Testis (tissue), 3 donors: Measurements from ENCODE around the gene ELK3. TPM values are rescaled to one million over a fixed set of nuclear protein-coding genes. Genes with fewer than 3 reads are reported as not detected.
"Not testable (repeated sequence)": the region's sequence is repeated elsewhere in the genome, so short reads cannot be mapped to it uniquely, and the experiment has no call there.

Experiments
- DNase-seq: peaks from one replicate; pipeline ENCODE4 v3.0.0-alpha.2; 2019
- H3K27ac ChIP-seq, 2 donors: fragments of 200-600 bp; sonication (generic); one replicate each; pipeline ENCODE4 v1.5.1; 2019
- H3K27me3 ChIP-seq: fragments of 200-600 bp; sonication (generic); one replicate; pipeline ENCODE4 v1.5.1; 2019
- H3K36me3 ChIP-seq: fragments of 200-600 bp; sonication (generic); one replicate; pipeline ENCODE4 v1.5.1; 2017; ENCODE audit warnings: low read depth; ENCODE audit errors: missing control alignments
- H3K4me1 ChIP-seq: fragments of 200-600 bp; sonication (generic); one replicate; pipeline ENCODE4 v1.5.1; 2019
- H3K4me3 ChIP-seq, 2 donors: fragments of 200-600 bp; sonication (generic); one replicate each; pipeline ENCODE4 v1.5.1; 2017 to 2019
- H3K9me3 ChIP-seq: fragments of 200-600 bp; sonication (generic); one replicate; pipeline ENCODE4 v1.5.1; 2017
- POLR2A ChIP-seq: fragments of 450-650 bp; IDR thresholded peaks from one replicate; pipeline ENCODE4 v1.6.1; 2017; ENCODE audit warnings: antibody characterized with exemption, mild to moderate bottlenecking, moderate library complexity
- WGBS, 2 donors: methylation state at CpG; one replicate each; pipeline ENCODE4 v1.1.5; 2018; 5-methylcytosine and 5-hydroxymethylcytosine counted together
- intact Hi-C: fragments of 100-400 bp; cut with DNase I; formaldehyde crosslinking; loops from one replicate; pipeline ENCODE4 v1.15.1; 2023; ENCODE audit warnings: low total_unique reads
- polyA plus RNA-seq: library from polyadenylated mRNA; stranded (reverse); fragments of 350-450 nt; fragmentation: Illumina TruSeq; extraction: RNeasy Lipid Tissue Mini Kit (QIAGEN cat#74804); gene quantifications from one replicate; pipeline ENCODE4 v1.2.3, GENCODE V29; 2014; ENCODE audit warnings: low read depth, low replicate concordance; ENCODE audit not compliant: insufficient read depth
- total RNA-seq, 2 donors: library from RNA; depleted of rRNA; stranded (reverse); fragments of >200 nt; gene quantifications; one replicate each; pipeline ENCODE4 v1.2.3, GENCODE V29; 2016
- TF ChIP-seq, protein P1 (sequence below), 3 experiments: fragments of 450-650 bp in 2 of 3; fragments of 200-600 bp in 1 of 3; sonication (generic) in 1 of 3; IDR thresholded peaks; one replicate each; pipeline ENCODE4 v1.5.1; 2016 to 2019; ENCODE audit warnings: antibody characterized with exemption in 3 of 3, mild to moderate bottlenecking in 2 of 3, moderate library complexity in 1 of 3

ELK3 gene
- total and polyA plus RNA-seq, 3 donors from 2014 or later = 11.3 to 17.1 (median 15.4) TPM

DNA sequence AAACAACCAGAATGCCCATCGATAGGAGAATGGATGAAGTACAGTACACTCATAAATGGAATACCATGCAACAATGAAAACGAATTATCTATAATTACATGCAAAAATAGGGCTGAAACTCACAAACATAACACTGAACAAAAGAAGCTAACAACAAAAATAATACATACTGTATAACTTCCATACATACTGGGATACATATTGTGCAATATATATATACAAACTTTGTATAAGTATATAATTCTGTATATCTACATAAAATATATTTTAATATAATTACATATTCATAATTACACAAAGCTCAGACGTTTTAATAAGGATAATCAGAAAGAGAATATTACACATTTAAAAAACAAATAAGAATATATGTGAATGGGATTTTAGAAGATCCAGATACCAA, 115.9 kb downstream of the ELK3 start:
- no peaks in the 10 kb centered on the region for H3K36me3 ChIP-seq
- H3K27ac ChIP-seq = no peak overlapping the region
- TF ChIP-seq, protein P1, sequence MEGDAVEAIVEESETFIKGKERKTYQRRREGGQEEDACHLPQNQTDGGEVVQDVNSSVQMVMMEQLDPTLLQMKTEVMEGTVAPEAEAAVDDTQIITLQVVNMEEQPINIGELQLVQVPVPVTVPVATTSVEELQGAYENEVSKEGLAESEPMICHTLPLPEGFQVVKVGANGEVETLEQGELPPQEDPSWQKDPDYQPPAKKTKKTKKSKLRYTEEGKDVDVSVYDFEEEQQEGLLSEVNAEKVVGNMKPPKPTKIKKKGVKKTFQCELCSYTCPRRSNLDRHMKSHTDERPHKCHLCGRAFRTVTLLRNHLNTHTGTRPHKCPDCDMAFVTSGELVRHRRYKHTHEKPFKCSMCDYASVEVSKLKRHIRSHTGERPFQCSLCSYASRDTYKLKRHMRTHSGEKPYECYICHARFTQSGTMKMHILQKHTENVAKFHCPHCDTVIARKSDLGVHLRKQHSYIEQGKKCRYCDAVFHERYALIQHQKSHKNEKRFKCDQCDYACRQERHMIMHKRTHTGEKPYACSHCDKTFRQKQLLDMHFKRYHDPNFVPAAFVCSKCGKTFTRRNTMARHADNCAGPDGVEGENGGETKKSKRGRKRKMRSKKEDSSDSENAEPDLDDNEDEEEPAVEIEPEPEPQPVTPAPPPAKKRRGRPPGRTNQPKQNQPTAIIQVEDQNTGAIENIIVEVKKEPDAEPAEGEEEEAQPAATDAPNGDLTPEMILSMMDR (IDR thresholded peaks at IDR 0.05) = no peak
- TF ChIP-seq POLR2A = no peak
- WGBS, 2 donors = 85 to 93% methylated on average over 3 of the region's 3 CpGs
- intact Hi-C loops = no loop called here
- DNase-seq = no peak
- H3K4me1 ChIP-seq = peaks cover 5% of the 10 kb centered on the region
- H3K9me3 ChIP-seq = no peaks in the 10 kb centered on the region
- H3K4me3 ChIP-seq = no peak overlapping the region
- no peaks in the 10 kb centered on the region for H3K27me3 ChIP-seq

DNA sequence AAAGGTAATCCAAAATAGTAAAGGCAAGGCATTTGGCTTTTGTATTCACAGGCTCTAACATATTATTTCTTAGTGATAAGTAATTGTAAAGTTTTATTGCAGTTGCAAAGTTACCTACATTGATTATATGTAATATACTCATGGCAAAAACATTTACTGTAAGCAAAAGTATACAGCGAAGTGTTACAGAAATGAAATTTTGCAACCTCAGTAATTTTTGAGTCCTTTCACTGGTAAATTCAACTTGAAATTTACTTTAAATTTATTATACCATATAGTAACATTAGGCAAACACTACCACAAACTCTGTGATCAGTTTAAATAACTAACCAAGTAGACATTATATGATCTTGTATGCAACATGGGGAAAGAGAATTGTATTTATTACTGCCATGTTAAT, 117.0 kb downstream of the ELK3 start:
- H3K4me1 ChIP-seq = peaks cover 5% of the 10 kb centered on the region
- 98 to 100% methylated on average over 1 of the region's 1 CpG for WGBS, 2 donors

DNA sequence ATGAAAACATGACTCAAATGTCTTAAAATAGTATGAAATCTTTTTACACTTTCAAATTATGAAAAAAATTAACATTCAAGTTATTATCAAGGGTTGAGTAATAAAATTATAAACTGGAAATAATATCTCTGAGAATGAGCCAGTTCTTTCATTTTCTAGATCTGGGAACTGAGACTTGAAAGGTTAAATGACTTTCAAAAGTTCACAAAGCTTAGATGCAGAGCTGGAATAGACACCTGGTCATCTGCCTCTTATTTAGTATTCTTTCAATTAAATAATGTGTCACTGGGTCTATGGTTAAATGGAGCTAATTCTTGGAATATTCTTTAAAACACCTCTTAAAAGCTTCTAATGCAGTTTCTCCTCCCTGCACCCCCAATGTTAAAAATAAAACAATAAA, 119.4 kb downstream of the ELK3 start:
- Histone ChIP-seq H3K4me1 (peaks cover 5% of the 10 kb centered on the region), H3K27ac (no peak overlapping the region), H3K27me3 (no peaks in the 10 kb centered on the region), H3K4me3 (no peak overlapping the region), H3K36me3 (no peaks in the 10 kb centered on the region), H3K9me3 (no peaks in the 10 kb centered on the region)
- intact Hi-C loops = no loop called here
- no peak for DNase-seq
- TF ChIP-seq, protein P1 (IDR thresholded peaks at IDR 0.05) = no peak
- no peak for TF ChIP-seq POLR2A

More for the DNA sequence above, 117.0 kb downstream of the ELK3 start:
- no peak for DNase-seq
- no peak overlapping the region for H3K4me3 ChIP-seq
- H3K27ac ChIP-seq = no peak overlapping the region
- H3K9me3 ChIP-seq = no peaks in the 10 kb centered on the region
- TF ChIP-seq, protein P1 (IDR thresholded peaks at IDR 0.05) = no peak
- TF ChIP-seq POLR2A = no peak
- intact Hi-C loops = no loop called here
- H3K36me3 ChIP-seq = no peaks in the 10 kb centered on the region
- H3K27me3 ChIP-seq = no peaks in the 10 kb centered on the region

DNA sequence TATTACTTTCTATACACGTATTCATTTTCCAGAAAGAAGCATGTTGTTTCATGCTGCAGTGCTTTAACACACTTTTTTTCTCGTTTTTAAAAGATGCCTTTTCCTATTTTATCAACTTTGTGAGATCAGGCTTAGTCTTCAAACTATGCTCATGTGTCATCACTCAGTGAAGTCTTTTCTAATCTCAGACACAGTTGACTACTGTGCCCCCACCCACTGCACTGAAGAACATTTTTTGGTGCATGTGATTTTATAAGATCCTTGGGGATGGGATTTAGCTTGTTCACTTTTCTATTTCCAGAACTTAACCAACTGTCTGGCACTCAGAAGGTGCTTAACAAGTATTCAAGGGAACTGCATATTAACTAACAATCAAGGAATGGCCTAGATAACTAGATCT, 120.5 kb downstream of the ELK3 start:
- no peaks in the 10 kb centered on the region for H3K9me3 ChIP-seq
- H3K36me3 ChIP-seq = no peaks in the 10 kb centered on the region
- intact Hi-C loops = no loop called here
- no peak for DNase-seq
- 53 to 67% methylated on average over 2 of the region's 2 CpGs for WGBS, 2 donors
- H3K4me3 ChIP-seq = no peak overlapping the region
- H3K27ac ChIP-seq = no peak overlapping the region
- H3K4me1 ChIP-seq = peaks cover 5% of the 10 kb centered on the region
- H3K27me3 ChIP-seq = no peaks in the 10 kb centered on the region
- TF ChIP-seq, protein P1 (IDR thresholded peaks at IDR 0.05) = no peak
- no peak for TF ChIP-seq POLR2A

DNA sequence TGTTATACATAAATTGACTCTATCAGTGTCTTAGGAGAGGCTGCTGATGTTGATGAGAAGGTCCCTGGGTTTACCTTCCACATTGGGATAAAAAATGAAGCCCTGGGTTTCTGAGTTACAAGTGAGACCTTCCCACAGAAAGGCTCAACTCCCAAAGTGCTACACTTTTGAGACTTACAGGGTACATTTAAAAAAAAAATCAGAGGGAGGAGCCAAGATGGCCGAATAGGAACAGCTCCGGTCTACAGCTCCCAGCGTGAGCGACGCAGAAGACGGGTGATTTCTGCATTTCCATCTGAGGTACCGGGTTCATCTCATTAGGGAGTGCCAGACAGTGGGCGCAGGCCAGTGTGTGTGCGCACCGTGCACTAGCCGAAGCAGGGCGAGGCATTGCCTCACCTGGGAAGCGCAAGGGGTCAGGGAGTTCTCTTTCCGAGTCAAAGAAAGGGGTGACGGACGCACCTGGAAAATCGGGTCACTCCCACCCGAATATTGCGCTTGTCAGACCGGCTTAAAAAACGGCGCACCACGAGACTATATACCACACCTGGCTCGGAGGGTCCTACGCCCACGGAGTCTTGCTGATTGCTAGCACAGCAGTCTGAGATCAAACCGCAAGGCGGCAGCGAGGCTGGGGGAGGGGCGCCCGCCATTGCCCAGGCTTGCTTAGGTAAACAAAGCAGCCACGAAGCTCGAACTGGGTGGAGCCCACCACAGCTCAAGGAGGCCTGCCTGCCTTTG, 121.7 kb downstream of the ELK3 start:
- H3K36me3 ChIP-seq, H3K4me3 ChIP-seq, DNase-seq, H3K27ac ChIP-seq, intact Hi-C loops, H3K9me3 ChIP-seq, H3K4me1 ChIP-seq, H3K27me3 ChIP-seq: not testable (repeated sequence)
- WGBS, 2 donors = 85 to 89% methylated on average over 23 to 26 of the region's 33 CpGs

DNA sequence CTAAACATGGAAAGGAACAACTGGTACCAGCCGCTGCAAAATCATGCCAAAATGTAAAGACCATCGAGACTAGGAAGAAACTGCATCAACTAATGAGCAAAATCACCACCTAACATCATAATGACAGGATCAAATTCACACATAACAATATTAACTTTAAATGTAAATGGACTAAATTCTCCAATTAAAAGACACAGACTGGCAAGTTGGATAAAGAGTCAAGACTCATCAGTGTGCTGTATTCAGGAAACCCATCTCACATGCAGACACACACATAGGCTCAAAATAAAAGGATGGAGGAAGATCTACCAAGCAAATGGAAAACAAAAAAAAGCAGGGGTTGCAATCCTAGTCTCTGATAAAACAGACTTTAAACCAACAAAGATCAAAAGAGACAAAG, 123.6 kb downstream of the ELK3 start:
- H3K4me1 ChIP-seq, H3K27me3 ChIP-seq, intact Hi-C loops, DNase-seq, H3K4me3 ChIP-seq, H3K36me3 ChIP-seq, H3K27ac ChIP-seq, H3K9me3 ChIP-seq: not testable (repeated sequence)
- WGBS, 2 donors = 100% methylated on average over 2 of the region's 2 CpGs
